HG02870 (cell line): ENCODE measurements around the gene KIF19.
"Not testable (repeated sequence)": the region's sequence is repeated elsewhere in the genome, so short reads cannot be mapped to it uniquely, and the experiment has no call there.

ENCODE experiments used
- ATAC-seq: cut with Tn5 transposase; IDR thresholded peaks from one replicate; pipeline ENCODE4 v1.9.1; 2021; ENCODE audit warnings: mild to moderate bottlenecking, moderate library complexity; ENCODE audit not compliant: unreplicated experiment

The KIF19 gene

GRCh38 chr17:74387365-74388218 lies 61.6 kb downstream of the KIF19 start:
- ATAC-seq, result no peak

- ATAC-seq, result no peak
These were observed 63.2 kb downstream of the KIF19 start for GRCh38 chr17:74389084-74389753.

GRCh38 chr17:74389937-74390679 lies 64.1 kb downstream of the KIF19 start:
- no peak for ATAC-seq

GRCh38 chr17:74390680-74391653 lies 64.9 kb downstream of the KIF19 start:
- ATAC-seq, result no peak

GRCh38 chr17:74391771-74392170 lies 65.7 kb downstream of the KIF19 start:
- no peak for ATAC-seq

GRCh38 chr17:74392848-74393247 lies 66.8 kb downstream of the KIF19 start:
- no peak for ATAC-seq

GRCh38 chr17:74393346-74393942 lies 67.4 kb downstream of the KIF19 start:
- no peak for ATAC-seq

GRCh38 chr17:74394275-74394950 lies 68.4 kb downstream of the KIF19 start:
- ATAC-seq, result no peak

- ATAC-seq, result no peak
These were observed 69.0 kb downstream of the KIF19 start for GRCh38 chr17:74394977-74395376.

- no peak for ATAC-seq
These were observed 70.5 kb downstream of the KIF19 start for GRCh38 chr17:74396567-74396966.

- ATAC-seq, result no peak
These were observed 76.0 kb downstream of the KIF19 start for GRCh38 chr17:74402048-74402447.

- ATAC-seq, result no peak
These were observed 77.6 kb downstream of the KIF19 start for GRCh38 chr17:74403512-74404137.

- no peak for ATAC-seq
These were observed 78.2 kb downstream of the KIF19 start for GRCh38 chr17:74404218-74404617.

- no peak for ATAC-seq
These were observed 78.8 kb downstream of the KIF19 start for GRCh38 chr17:74404789-74405188.

- not testable (repeated sequence) for ATAC-seq
These were observed 79.3 kb downstream of the KIF19 start for GRCh38 chr17:74405311-74405710.
